Ectodermal cell (in vitro differentiated cells): ENCODE data around the gene SLC2A5.

Experiments used
- H3K27ac ChIP-seq: 2 replicates; pipeline ENCODE4 v1.7.0; 2013; ENCODE audit warnings: mild to moderate bottlenecking, low read depth, low read length; ENCODE audit not compliant: insufficient read depth, poor library complexity, severe bottlenecking
- H3K27me3 ChIP-seq: 2 replicates; pipeline ENCODE4 v1.7.0; 2013; ENCODE audit warnings: mild to moderate bottlenecking, low read length; ENCODE audit not compliant: insufficient read depth, control insufficient read depth, poor library complexity, severe bottlenecking
- H3K36me3 ChIP-seq: one replicate; pipeline ENCODE4 v1.7.0; 2013; ENCODE audit warnings: low read length; ENCODE audit not compliant: control insufficient read depth, insufficient read depth
- H3K4me1 ChIP-seq: one replicate; pipeline ENCODE4 v1.7.0; 2013; ENCODE audit warnings: low read length; ENCODE audit not compliant: control insufficient read depth, insufficient read depth
- H3K4me3 ChIP-seq: 2 replicates; pipeline ENCODE4 v1.7.0; 2013; ENCODE audit warnings: low read depth, low read length, control low read depth; ENCODE audit not compliant: insufficient read depth
- H3K9me3 ChIP-seq: 2 replicates; pipeline ENCODE4 v1.7.0; 2013; ENCODE audit warnings: mild to moderate bottlenecking, low read length, moderate library complexity; ENCODE audit not compliant: control insufficient read depth
- WGBS, 2 experiments: methylation state at CpG; one replicate each; pipeline ENCODE4 v1.1.7; 2013; ENCODE audit warnings: missing lambda C conversion rate in 2 of 2; 5-methylcytosine and 5-hydroxymethylcytosine counted together

SLC2A5 gene

GRCh38 chr1:9047019-9047418 lies 22.4 kb downstream of the SLC2A5 start:
- Histone ChIP-seq H3K4me1 (no peaks in the 10 kb centered on the region), H3K4me3 (no peak overlapping the region), H3K27ac (no peak overlapping the region), H3K36me3 (no peaks in the 10 kb centered on the region), H3K9me3 (no peaks in the 10 kb centered on the region), H3K27me3 (no peaks in the 10 kb centered on the region)
- WGBS, 2 experiments = 90 to 95% methylated on average over 2 of the region's 2 CpGs

GRCh38 chr1:9045861-9046510 lies 23.4 kb downstream of the SLC2A5 start:
- WGBS, 2 experiments = 88 to 91% methylated on average over 7 of the region's 7 CpGs
- H3K36me3 ChIP-seq = no peaks in the 10 kb centered on the region
- H3K4me1 ChIP-seq = no peaks in the 10 kb centered on the region
- H3K27ac ChIP-seq = no peak overlapping the region
- H3K9me3 ChIP-seq = no peaks in the 10 kb centered on the region
- H3K4me3 ChIP-seq = no peak overlapping the region
- H3K27me3 ChIP-seq = no peaks in the 10 kb centered on the region

DNA sequence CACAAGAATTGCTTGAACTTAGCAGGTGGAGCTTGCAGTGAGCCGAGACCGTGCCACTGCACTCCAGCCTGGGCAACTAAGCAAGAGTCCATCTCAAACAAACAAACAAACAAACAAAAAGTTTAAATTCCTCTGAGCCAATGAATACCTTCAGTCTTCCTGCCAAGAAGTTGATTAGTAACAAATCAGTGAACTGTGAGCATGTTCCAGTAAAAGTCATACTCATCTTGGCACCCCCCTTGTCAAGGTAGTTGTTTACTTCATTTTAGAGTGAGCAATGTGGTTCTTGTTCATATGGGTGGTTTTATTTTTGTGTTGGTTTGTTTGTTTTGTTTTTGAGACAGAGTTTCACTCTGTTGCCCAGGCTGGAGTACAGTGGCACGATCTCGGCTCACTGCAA lies 25.2 kb downstream of the SLC2A5 start:
- Histone ChIP-seq H3K27me3 (no peaks in the 10 kb centered on the region), H3K9me3 (no peaks in the 10 kb centered on the region), H3K27ac (no peak overlapping the region), H3K4me1 (no peaks in the 10 kb centered on the region), H3K4me3 (no peak overlapping the region), H3K36me3 (no peaks in the 10 kb centered on the region)
- 90 to 92% methylated on average over 4 of the region's 4 CpGs for WGBS, 2 experiments

GRCh38 chr1:9042272-9042671 lies 27.2 kb downstream of the SLC2A5 start:
- Histone ChIP-seq H3K27ac (no peak overlapping the region), H3K4me1 (no peaks in the 10 kb centered on the region), H3K4me3 (no peak overlapping the region), H3K36me3 (no peaks in the 10 kb centered on the region), H3K27me3 (no peaks in the 10 kb centered on the region), H3K9me3 (no peaks in the 10 kb centered on the region)
- WGBS, 2 experiments = 94% methylated on average over 5 of the region's 5 CpGs

GRCh38 chr1:9041116-9041779 lies 28.2 kb downstream of the SLC2A5 start:
- Histone ChIP-seq H3K4me3 (no peak overlapping the region), H3K27me3 (no peaks in the 10 kb centered on the region), H3K4me1 (no peaks in the 10 kb centered on the region), H3K36me3 (no peaks in the 10 kb centered on the region), H3K27ac (no peak overlapping the region), H3K9me3 (no peaks in the 10 kb centered on the region)
- 94 to 96% methylated on average over 14 of the region's 14 CpGs for WGBS, 2 experiments

GRCh38 chr1:9040659-9041030 lies 28.8 kb downstream of the SLC2A5 start:
- WGBS, 2 experiments = 93 to 96% methylated on average over 6 of the region's 6 CpGs
- Histone ChIP-seq H3K27me3 (no peaks in the 10 kb centered on the region), H3K36me3 (no peaks in the 10 kb centered on the region), H3K27ac (no peak overlapping the region), H3K4me1 (no peaks in the 10 kb centered on the region), H3K9me3 (no peaks in the 10 kb centered on the region), H3K4me3 (no peak overlapping the region)

GRCh38 chr1:9039761-9040658 lies 29.4 kb downstream of the SLC2A5 start:
- H3K4me3 ChIP-seq = no peak overlapping the region
- H3K9me3 ChIP-seq = no peaks in the 10 kb centered on the region
- H3K4me1 ChIP-seq = no peaks in the 10 kb centered on the region
- H3K36me3 ChIP-seq = no peaks in the 10 kb centered on the region
- no peak overlapping the region for H3K27ac ChIP-seq
- no peaks in the 10 kb centered on the region for H3K27me3 ChIP-seq
- 95% methylated on average over 55 of the region's 55 CpGs for WGBS, 2 experiments

DNA sequence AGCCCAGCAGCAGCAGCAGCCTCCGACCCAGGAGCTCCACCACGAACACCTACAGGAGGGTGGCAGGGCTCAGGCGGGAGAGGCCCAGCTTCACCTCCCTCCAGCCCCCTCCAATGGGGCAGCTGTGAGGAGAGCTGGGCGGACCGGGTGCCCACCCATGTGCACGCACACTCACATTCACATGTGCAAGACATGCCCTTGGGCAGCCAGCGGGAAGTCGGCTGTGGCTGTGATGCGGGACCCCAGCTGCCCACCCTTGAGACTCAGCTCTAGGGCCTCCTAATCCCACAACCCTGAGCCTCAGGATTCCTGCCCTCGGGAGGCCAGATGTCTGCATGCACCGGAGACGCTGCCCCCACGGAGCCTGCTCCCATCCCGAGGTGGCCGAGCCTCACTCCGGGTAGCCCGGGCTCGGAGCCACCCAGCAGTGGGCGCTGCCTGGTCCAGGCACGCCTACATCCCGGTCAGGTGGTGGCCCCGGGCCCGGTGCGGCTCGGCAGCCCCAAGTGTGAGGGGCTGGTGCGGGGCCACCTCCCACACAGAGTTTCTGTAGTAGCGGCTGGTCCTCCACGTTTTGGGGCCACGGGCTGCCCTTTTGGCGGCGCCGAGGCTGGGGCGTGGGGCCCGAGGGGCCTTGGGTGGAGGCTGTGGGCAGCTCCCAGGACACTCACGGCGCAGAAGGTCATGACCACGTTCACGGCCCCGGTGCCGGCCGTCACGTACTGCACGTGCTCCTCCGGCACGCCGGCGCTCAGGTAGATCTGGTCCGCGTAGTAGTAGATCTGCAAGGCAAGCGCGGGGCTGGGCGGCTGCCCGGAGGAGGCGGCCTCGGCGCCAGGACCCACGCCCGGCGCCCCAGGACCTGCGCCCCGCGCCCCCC lies 30.3 kb downstream of the SLC2A5 start:
- Histone ChIP-seq H3K4me1 (no peaks in the 10 kb centered on the region), H3K36me3 (no peaks in the 10 kb centered on the region), H3K27ac (no peak overlapping the region), H3K4me3 (no peak overlapping the region), H3K9me3 (no peaks in the 10 kb centered on the region), H3K27me3 (no peaks in the 10 kb centered on the region)
- WGBS, 2 experiments = 95% methylated on average over 62 of the region's 62 CpGs

GRCh38 chr1:9038338-9038650 lies 31.1 kb downstream of the SLC2A5 start:
- Histone ChIP-seq H3K27me3 (no peaks in the 10 kb centered on the region), H3K9me3 (no peaks in the 10 kb centered on the region), H3K4me3 (no peak overlapping the region), H3K27ac (no peak overlapping the region), H3K4me1 (no peaks in the 10 kb centered on the region), H3K36me3 (no peaks in the 10 kb centered on the region)
- 95 to 96% methylated on average over 8 of the region's 8 CpGs for WGBS, 2 experiments
